Skeletal muscle satellite cell (primary cell): Measurements from ENCODE around the gene ADRM1.

ENCODE experiments used
- H3K27me3 ChIP-seq: 2 replicates; pipeline ENCODE4 v1.7.0; 2013; ENCODE audit warnings: low read length; ENCODE audit not compliant: control insufficient read depth, insufficient read depth
- H3K36me3 ChIP-seq: 2 replicates; pipeline ENCODE4 v1.7.0; 2013; ENCODE audit warnings: mild to moderate bottlenecking, control low read depth, low read length; ENCODE audit not compliant: insufficient read depth
- H3K4me1 ChIP-seq: 2 replicates; pipeline ENCODE4 v1.7.0; 2013; ENCODE audit warnings: low read length; ENCODE audit not compliant: control insufficient read depth, insufficient read depth
- H3K4me2 ChIP-seq: 2 replicates; pipeline ENCODE4 v1.7.0; 2013; ENCODE audit warnings: mild to moderate bottlenecking, low read length
- H3K4me3 ChIP-seq: 2 replicates; pipeline ENCODE4 v1.7.0; 2013; ENCODE audit warnings: low read length
- H3K9ac ChIP-seq: 2 replicates; pipeline ENCODE4 v1.7.0; 2013; ENCODE audit warnings: mild to moderate bottlenecking, low read depth, low read length, moderate library complexity
- H3K9me3 ChIP-seq: replicated peaks from 2 replicates; pipeline ENCODE4 v1.7.0; 2013; ENCODE audit warnings: mild to moderate bottlenecking, control low read depth, low read length

ADRM1 gene

GRCh38 chr20:62356589-62357186, 53.9 kb downstream of the ADRM1 start:
- H3K4me3 ChIP-seq, result peak overlapping the region; percentile 44
- peak overlapping the region; percentile 36 for H3K9ac ChIP-seq
- H3K4me1 ChIP-seq, result peaks cover 71% of the 10 kb centered on the region
- H3K36me3 ChIP-seq, result peaks cover 3% of the 10 kb centered on the region
- H3K9me3 ChIP-seq, result no peaks in the 10 kb centered on the region
- peak overlapping the region; percentile 80 for H3K4me2 ChIP-seq
- H3K27me3 ChIP-seq, result no peaks in the 10 kb centered on the region

- Histone ChIP-seq H3K9ac (peak overlapping the region; percentile 36), H3K4me1 (peaks cover 70% of the 10 kb centered on the region), H3K36me3 (no peaks in the 10 kb centered on the region), H3K27me3 (no peaks in the 10 kb centered on the region), H3K4me2 (peak overlapping the region; percentile 80), H3K9me3 (no peaks in the 10 kb centered on the region), H3K4me3 (peak overlapping the region; percentile 44)
These were observed 54.4 kb downstream of the ADRM1 start for GRCh38 chr20:62357187-62357667.

GRCh38 chr20:62357681-62358080, 54.9 kb downstream of the ADRM1 start:
- Histone ChIP-seq H3K27me3 (no peaks in the 10 kb centered on the region), H3K9me3 (no peaks in the 10 kb centered on the region), H3K4me2 (peak overlapping the region; percentile 80), H3K36me3 (no peaks in the 10 kb centered on the region), H3K4me1 (peaks cover 65% of the 10 kb centered on the region), H3K4me3 (no peak overlapping the region), H3K9ac (no peak overlapping the region)
